WERI-Rb-1 (cell line): Measurements from ENCODE around the gene TP53I13.

ENCODE experiments used
- DNase-seq: peaks from one replicate; pipeline ENCODE4 v3.0.0-alpha.2; 2020
- H3K27ac ChIP-seq: fragments of 250-450 bp; sonication (Bioruptor Pico); 2 replicates; pipeline ENCODE4 v1.5.1; 2020; ENCODE audit warnings: mild to moderate bottlenecking, moderate library complexity
- H3K27me3 ChIP-seq: fragments of 250-450 bp; sonication (Bioruptor Pico); 2 replicates; pipeline ENCODE4 v1.5.1; 2021; ENCODE audit warnings: mild to moderate bottlenecking, low read depth, moderate library complexity; ENCODE audit not compliant: insufficient read depth, severe bottlenecking
- H3K36me3 ChIP-seq: fragments of 250-450 bp; sonication (Bioruptor Pico); 2 replicates; pipeline ENCODE4 v1.5.1; 2020; ENCODE audit warnings: mild to moderate bottlenecking, moderate library complexity
- H3K4me3 ChIP-seq: 2 replicates; pipeline ENCODE4 v1.5.1; 2011; ENCODE audit warnings: low read depth, mild to moderate bottlenecking, control low read depth, low read length
- H3K9me3 ChIP-seq: fragments of 250-450 bp; sonication (Bioruptor Pico); 2 replicates; pipeline ENCODE4 v1.5.1; 2021; ENCODE audit warnings: mild to moderate bottlenecking, moderate library complexity; ENCODE audit not compliant: severe bottlenecking
- TF ChIP-seq, protein P1 (sequence below): IDR thresholded peaks from 2 replicates; pipeline ENCODE4 v1.5.1; 2011; ENCODE audit warnings: low read depth, mild to moderate bottlenecking, control low read depth, inconsistent platforms, low read length

Gene TP53I13

DNA sequence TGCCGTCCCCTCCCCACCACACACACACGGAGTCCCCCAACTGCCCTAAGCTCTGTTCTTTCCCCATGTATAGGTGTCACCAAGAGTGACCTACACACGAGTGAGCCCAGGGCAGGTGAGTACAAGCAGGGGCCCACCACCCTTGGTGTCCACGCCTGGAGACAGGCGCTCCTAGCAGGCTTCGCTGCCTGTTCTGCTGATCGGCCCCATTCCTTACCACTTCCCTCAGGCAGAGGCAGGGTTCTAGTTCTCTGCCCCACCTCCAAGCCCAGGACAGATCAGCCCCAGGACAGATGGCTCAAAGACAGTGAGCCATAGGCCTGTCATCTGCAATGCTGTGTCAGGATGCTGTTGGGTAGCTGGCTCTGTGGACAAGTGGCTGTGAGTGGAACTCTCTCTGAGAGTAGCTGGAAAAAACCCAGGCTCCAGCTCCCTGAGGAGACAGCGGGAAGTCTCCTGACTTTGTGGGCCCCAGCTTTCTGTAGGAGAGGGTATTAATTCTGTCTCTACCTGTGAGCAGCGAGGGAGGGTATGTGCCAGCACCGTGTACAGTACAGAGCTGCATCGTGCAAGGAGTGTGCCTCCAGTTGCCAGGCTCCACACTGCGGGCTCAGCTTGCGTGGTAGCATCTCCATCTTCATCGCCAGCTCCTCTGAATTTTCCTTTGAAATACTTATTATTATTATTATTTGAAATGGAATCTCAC, 897 bp downstream of the TP53I13 start:
- TF ChIP-seq, protein P1, sequence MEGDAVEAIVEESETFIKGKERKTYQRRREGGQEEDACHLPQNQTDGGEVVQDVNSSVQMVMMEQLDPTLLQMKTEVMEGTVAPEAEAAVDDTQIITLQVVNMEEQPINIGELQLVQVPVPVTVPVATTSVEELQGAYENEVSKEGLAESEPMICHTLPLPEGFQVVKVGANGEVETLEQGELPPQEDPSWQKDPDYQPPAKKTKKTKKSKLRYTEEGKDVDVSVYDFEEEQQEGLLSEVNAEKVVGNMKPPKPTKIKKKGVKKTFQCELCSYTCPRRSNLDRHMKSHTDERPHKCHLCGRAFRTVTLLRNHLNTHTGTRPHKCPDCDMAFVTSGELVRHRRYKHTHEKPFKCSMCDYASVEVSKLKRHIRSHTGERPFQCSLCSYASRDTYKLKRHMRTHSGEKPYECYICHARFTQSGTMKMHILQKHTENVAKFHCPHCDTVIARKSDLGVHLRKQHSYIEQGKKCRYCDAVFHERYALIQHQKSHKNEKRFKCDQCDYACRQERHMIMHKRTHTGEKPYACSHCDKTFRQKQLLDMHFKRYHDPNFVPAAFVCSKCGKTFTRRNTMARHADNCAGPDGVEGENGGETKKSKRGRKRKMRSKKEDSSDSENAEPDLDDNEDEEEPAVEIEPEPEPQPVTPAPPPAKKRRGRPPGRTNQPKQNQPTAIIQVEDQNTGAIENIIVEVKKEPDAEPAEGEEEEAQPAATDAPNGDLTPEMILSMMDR: no peak
- no peaks in the 10 kb centered on the region for H3K27me3 ChIP-seq
- H3K36me3 ChIP-seq: peaks cover 23% of the 10 kb centered on the region
- peak overlapping the region; percentile 90 for H3K4me3 ChIP-seq
- H3K9me3 ChIP-seq: no peaks in the 10 kb centered on the region
- peak; percentile 74 for DNase-seq
- peak overlapping the region; percentile 93 for H3K27ac ChIP-seq

DNA sequence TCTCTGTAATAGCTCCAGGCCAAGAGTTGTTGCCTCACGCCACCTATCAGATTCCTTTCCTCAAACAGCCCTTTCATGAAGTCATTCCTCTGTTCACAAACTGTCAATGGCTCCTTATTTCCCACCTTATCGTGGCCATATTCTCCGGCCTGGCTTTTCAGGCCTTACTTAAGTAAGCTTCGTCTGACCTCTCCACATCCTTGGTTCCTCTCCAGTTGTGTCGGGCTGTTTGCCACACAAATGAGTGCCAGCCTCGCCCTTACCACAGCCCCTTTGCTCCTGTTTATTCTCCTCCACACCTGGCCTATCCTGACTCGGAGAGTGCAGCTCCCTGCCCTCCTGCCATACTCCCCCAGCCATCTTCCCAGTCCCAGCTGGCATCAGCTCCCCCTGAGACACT, 2.0 kb downstream of the TP53I13 start:
- DNase-seq: no peak
- H3K4me3 ChIP-seq: no peak overlapping the region
- no peaks in the 10 kb centered on the region for H3K9me3 ChIP-seq
- peaks cover 34% of the 10 kb centered on the region for H3K36me3 ChIP-seq
- H3K27ac ChIP-seq: no peak overlapping the region
- no peaks in the 10 kb centered on the region for H3K27me3 ChIP-seq
- TF ChIP-seq, protein P1: no peak

DNA sequence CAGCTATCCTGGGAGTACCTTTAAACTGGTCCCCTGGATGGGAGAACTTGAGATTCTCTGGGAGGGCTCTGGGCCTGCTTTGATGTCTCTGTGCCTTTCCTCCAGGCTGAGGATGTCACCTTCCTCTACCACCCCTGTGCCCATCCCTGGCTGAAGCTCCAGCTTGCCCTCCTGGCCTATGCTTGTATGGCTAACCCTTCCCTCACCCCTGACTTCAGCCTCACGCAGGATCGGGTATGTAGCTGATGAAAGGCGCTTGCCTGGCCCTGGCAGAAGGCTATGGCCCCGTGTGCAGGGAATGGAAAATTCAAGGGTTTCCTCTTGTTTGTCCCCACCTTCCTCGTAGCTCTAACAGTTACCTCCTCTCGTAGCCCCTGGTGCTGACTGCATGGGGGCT, 3.0 kb downstream of the TP53I13 start:
- no peak for DNase-seq
- Histone ChIP-seq H3K27ac (no peak overlapping the region), H3K27me3 (no peaks in the 10 kb centered on the region), H3K36me3 (peaks cover 43% of the 10 kb centered on the region), H3K9me3 (no peaks in the 10 kb centered on the region), H3K4me3 (no peak overlapping the region)
- TF ChIP-seq, protein P1: no peak

DNA sequence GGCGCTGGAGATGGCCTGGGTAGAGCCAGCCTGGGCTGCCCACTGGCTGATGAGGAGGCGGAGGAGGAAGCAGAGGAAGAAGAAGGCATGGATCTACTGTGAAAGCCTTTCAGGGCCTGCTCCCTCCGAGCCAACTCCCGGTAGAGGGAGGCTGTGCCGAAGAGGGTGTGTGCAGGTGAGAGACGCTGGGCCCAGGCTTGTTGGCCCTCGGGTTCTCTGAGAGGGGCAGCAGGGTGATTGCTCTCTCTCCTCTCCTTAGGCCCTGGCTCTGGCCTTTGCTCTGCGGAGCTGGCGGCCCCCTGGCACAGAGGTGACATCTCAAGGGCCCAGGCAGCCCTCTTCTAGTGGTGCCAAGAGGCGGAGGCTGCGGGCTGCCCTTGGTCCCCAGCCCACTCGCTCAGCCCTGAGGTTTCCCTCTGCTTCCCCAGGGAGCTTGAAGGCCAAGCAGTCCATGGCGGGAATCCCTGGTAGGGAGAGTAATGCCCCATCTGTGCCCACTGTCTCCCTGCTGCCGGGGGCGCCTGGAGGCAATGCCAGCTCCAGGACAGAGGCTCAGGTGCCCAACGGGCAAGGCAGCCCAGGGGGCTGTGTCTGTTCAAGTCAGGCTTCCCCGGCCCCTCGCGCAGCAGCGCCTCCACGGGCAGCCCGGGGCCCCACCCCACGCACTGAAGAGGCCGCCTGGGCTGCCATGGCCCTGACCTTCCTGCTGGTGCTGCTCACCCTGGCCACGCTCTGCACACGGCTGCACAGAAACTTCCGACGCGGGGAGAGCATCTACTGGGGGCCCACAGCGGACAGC, 3.6 kb downstream of the TP53I13 start:
- DNase-seq: peak; percentile 27
- Histone ChIP-seq H3K27ac (peak overlapping the region; percentile 25), H3K36me3 (peaks cover 46% of the 10 kb centered on the region), H3K4me3 (peak overlapping the region; percentile 15), H3K27me3 (no peaks in the 10 kb centered on the region), H3K9me3 (no peaks in the 10 kb centered on the region)
- TF ChIP-seq, protein P1: 0 out of 2 replicates have a peak, but pooled peaks have one; percentile 22

DNA sequence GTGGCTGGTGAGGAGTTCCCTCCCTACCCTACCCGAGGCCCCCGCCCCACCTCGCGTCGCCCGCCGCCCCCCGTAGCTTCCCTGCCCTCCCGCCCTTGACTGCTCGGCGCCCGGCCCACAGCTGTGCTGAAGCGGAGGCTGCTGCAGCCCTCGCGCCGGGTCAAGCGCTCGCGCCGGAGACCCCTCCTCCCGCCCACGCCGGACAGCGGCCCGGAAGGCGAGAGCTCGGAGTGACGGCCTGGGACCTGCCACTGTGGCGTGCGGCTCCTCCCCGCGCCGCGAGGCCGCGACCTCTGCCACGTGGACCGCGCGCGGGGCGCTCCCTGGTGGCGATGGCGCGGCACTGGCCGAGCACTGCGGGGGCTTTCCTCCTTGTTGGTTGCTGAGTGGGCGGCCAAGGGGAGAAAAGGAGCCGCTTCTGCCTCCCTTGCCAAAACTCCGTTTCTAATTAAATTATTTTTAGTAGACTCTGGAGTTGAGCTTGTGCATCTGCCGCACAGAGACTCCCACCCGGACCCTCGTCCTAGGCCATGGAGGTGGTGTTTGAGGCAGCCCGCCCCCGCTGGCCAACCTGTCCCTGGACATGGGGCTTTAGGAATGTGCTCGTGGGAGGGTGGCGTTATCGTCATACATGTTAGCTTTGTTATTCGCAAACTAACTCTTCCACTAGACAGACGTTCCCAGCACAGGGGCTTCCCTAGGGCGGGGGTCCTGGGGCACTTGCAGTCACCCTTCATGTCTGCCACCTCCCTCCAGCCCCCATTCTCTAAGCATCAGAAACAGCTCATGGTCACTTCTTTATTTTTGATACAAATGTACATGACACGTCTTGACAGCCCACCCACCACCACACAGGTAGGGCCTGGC, 4.4 kb downstream of the TP53I13 start:
- H3K4me3 ChIP-seq: peak overlapping the region; percentile 15
- H3K9me3 ChIP-seq: no peaks in the 10 kb centered on the region
- peak overlapping the region; percentile 25 for H3K27ac ChIP-seq
- TF ChIP-seq, protein P1: peak; percentile 90
- no peaks in the 10 kb centered on the region for H3K27me3 ChIP-seq
- peaks cover 55% of the 10 kb centered on the region for H3K36me3 ChIP-seq
- peak; percentile 74 for DNase-seq
